Thyroid gland (tissue), 4 donors: ENCODE results near the gene WIPF1.

ENCODE experiments used
- POLR2A ChIP-seq, 2 donors: fragments of 450-650 bp; IDR thresholded peaks; one replicate each; pipeline ENCODE4 v1.6.1; 2017; ENCODE audit warnings: antibody characterized with exemption in 2 of 2, mild to moderate bottlenecking in 2 of 2, moderate library complexity in 1 of 2
- TF ChIP-seq, protein P1 (sequence below), 6 experiments: fragments of 200-600 bp in 3 of 6; fragments of 450-650 bp in 3 of 6; sonication (generic) in 3 of 6; IDR thresholded peaks; one replicate each; pipeline ENCODE4 v1.5.1; 2016 to 2019; ENCODE audit warnings: antibody characterized with exemption in 6 of 6, mild to moderate bottlenecking in 2 of 6, inconsistent platforms in 1 of 6, moderate library complexity in 1 of 6

DNA sequence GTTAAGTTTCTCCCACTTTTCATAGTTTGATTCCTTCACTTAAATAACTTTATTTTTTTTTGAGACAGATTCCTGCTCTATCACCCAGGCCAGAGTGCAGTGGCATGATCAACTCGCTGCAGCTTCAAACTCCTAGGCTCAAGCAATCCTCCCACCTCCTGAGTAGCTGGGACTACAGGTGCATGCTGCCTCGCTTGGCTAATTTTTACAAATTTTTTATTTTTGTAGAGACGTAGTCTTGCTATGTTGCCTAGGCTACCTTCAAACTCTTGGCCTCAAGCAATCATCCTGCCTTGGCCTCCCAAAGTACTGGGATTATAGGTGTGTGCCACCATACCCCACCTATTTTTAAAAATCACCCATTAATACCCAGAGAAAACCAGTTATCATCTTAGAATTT, 14.2 kb upstream of the WIPF1 start:
- no peak for TF ChIP-seq POLR2A (IDR thresholded peaks at IDR 0.05)
- TF ChIP-seq, protein P1, sequence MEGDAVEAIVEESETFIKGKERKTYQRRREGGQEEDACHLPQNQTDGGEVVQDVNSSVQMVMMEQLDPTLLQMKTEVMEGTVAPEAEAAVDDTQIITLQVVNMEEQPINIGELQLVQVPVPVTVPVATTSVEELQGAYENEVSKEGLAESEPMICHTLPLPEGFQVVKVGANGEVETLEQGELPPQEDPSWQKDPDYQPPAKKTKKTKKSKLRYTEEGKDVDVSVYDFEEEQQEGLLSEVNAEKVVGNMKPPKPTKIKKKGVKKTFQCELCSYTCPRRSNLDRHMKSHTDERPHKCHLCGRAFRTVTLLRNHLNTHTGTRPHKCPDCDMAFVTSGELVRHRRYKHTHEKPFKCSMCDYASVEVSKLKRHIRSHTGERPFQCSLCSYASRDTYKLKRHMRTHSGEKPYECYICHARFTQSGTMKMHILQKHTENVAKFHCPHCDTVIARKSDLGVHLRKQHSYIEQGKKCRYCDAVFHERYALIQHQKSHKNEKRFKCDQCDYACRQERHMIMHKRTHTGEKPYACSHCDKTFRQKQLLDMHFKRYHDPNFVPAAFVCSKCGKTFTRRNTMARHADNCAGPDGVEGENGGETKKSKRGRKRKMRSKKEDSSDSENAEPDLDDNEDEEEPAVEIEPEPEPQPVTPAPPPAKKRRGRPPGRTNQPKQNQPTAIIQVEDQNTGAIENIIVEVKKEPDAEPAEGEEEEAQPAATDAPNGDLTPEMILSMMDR (IDR thresholded peaks at IDR 0.05) = no peak
